Activated CD8-positive, alpha-beta memory T cell treated with anti-CD3 and anti-CD28 coated beads for 1 hour (primary cell): ENCODE data around the gene PRKCA.

Experiments used
- DNase-seq, 2 donors: peaks; one replicate each; pipeline ENCODE4 v3.0.0-alpha.2; 2020; ENCODE audit warnings: low read depth in 1 of 2; ENCODE audit errors: extremely low read depth in 1 of 2

The PRKCA gene

DNA sequence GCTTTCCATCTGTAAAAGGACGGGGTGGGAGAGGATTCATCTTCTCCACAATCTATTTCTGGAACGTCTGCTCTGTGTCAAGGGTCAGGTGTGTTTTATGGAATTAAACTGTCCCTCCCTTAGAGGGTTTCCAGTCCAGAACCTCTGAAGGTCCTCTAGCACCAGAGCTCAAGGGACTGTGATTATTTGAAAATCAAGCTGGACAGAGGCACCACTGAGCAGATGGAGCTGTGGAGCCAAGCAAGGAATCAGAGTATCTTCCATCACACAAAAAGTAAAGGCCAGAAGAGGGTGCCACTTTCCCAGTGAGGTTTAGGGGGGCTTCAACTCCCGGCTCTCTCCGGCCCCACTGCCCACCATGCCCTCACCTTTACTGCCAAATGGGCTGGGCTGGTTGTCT is 539.3 kb downstream of the PRKCA start:
- DNase-seq = no peak

DNA sequence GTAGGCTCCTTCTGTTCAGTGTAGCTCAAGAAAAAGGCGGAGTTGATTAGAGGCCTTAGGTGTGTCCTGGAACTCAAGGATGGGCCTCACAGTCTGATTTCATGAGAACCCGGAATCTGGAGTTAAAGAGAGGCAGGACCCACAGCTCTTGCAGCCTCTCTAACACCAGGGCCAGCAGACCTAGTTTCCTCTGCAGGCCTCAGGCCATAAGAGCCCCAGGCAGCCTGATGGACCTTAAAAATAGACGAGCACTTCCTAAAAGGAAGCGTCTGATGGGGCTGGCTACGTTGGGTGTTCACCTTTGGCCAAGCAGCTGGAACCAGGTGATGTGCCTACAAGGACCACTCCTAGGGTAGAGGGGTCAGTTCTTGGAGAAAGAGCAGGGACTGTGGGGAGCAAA is 540.1 kb downstream of the PRKCA start:
- DNase-seq = no peak

GRCh38 chr17:66842959-66843358 is 540.5 kb downstream of the PRKCA start:
- DNase-seq = no peak

DNA sequence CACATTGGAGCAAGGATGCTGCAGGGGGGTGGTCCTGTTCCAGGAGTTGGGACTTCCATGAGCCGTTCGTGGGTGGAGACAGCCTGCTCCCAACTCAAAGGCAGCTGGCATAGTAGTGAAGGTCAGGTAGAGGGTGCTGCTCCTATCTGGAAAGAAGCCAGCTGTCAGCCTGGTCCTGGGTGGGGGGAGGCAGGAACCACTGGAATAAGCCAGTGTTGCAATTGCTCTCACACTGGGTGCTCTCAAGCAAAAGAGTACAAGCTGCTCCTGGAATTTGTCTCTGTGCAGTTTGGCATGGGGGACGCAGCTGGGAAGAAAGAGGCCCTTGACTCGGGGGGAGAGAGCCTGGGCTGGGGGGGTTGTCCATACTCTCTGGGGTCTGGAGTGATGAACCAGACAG is 541.2 kb downstream of the PRKCA start:
- no peak for DNase-seq

GRCh38 chr17:66847704-66848103 is 545.3 kb downstream of the PRKCA start:
- no peak for DNase-seq

- no peak for DNase-seq
These were observed 546.1 kb downstream of the PRKCA start for GRCh38 chr17:66848496-66848895.

DNA sequence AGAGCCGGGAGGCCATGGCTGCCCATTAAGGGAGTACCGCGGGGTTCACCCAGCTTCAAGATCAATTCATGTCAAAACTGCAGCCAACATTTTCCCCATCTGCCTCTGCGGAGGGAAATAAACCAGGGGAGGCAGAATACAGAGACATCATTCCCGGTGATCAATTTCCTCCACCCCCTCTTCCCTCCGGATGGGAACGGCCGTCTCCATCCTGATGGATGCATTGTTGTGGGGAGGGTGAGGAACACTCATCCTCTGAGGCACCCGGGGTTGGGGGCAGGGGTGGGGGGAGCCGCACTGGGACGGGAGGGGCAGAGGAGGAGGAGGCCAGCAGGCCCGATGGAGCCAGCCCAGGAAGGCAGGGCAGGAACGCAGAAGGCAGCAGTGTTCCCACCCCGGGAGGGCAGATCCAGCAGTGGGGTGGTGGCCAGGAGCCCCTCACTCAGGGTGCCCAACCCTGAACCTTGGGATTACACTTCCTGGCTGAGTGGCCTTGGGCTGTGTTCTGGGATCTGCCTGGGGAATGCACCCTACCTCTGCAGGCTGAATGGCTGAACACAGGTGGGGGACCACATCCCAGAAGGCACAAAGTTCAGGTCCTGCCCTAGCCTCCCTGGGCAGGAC is 546.7 kb downstream of the PRKCA start:
- DNase-seq = no peak

GRCh38 chr17:66849851-66850580 is 547.6 kb downstream of the PRKCA start:
- no peak for DNase-seq

DNA sequence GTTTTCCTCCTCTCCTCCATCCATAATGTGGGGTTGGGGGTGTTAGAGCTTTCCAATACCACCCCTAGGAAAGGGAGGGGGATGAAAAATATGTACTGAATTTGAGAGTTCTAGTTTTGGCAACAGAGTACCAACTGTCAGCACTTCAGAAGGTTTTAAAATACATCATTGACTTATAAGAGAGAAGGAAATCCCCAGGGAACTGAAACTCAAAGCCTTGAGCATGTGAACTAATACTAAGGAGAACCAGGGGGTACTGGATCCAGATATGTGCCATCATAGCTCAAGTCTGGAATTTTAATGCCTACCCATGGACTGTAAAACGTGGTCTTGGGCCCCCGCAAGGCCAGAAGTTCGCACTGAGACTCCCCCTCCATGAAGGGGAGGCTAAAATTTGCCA is 548.3 kb downstream of the PRKCA start:
- DNase-seq = no peak

DNA sequence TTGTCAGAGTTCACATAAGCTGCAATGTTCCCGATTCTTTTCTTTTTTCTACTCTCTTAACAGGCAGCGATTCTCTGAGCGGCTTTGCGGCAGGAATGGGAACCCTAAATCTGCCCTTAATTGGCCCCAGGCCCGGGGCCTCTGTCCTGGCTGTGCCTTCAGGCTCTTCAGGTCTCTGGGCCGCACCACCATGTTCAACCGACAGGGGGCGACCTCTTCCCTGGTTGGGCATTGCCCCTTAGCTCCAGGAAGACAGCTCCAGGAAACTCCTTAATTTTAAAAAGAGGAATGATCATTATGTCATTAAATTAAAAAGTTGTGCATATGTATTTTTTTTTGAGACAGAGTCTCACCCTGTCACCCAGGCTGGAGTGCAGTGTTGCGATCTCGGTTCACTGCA is 552.8 kb downstream of the PRKCA start:
- DNase-seq = no peak

DNA sequence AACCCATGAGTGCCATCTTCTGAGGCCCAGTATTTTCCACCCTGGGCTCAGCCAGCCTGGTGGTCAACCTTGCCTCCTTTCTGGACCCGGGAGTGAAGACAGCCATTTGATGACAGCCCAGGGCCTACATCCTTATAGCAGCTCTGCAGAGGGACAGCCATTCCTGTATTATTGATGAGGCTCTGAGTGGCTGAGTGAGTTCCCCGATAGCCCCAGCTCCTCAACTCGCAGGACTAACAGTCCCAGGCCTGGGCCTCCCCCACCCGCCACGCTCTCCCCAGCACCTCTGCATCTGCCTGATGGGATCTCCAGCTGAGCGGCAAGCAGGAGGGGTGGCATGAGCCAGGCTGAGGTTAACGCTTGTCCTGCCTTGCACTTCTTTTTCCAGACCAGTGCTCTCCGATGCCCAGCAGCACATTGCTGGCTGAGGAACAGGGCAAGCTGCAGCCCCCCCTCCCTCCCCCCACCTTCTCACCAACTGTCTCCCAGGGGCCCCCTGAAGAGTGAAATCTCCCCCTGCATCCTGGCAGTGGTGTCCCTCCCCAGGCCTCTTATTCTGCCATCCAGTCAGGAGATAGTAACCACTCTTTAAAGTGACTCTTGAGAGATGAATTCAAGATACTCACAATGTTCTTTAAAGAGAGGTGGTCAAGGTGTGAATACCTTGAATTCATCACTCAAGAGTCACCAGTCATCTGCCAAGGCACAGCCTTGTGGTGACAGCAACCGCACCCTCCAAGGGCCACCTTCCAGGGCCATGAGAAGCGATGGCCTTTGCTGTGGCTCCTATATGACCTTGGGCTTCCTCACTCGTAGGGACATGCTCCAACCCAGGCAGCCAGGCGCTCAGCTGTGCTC is 556.0 kb downstream of the PRKCA start:
- no peak for DNase-seq

- no peak for DNase-seq
These were observed 556.9 kb downstream of the PRKCA start for GRCh38 chr17:66859353-66859752.

DNA sequence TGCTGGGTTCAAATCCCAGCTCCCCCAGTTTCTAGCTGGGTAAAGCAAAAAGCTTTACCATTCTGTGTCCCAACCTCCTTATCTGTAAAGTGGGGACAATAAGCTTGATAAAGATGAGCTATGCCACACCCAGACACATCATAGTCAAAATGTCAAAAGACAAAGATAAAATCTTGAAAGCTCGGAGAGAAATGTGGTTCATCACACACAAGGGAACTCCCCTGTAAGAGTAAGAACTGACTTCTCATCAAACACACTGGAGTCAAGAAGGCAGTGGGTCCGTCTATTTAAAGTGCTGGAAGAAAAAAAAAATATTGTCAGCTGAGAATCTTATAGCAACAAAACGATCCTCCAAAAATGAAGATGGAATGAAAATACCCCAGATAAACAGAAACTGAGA is 557.8 kb downstream of the PRKCA start:
- DNase-seq = no peak
